Measurements from ENCODE around the gene SOX8. TPM values are rescaled to one million over a fixed set of nuclear protein-coding genes. Genes with fewer than 3 reads are reported as not detected.

SOX8 gene
- total and polyA plus RNA-seq, 10 of the 15 experiments (the other 5 are each of a cell fraction or from before 2014, with no cell fraction given), result not detected

DNA sequence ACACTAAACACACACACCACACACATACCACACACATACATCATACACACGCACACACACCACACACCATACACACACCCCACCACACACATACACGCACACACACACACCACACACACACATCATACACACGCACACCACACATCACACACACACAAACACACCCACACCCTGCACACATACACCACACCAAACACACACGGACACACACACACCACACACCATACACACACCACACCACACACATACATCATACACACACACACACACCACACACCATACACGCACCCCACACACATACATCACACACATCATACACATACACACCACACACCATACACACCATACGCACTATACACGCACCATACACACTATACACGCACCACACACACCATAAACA, 3.7 kb upstream of the SOX8 start:
- no TSS peak for BruUV-seq (replicated peaks)
- Histone ChIP-seq H3K9me3 (replicated peaks; ENCODE audit: control insufficient read depth, insufficient read depth, low read length) (no peaks in the 10 kb centered on the region), H2AFZ (ENCODE audit: control insufficient read depth, low read depth, low read length) (no peak overlapping the region), H3K9ac (ENCODE audit: control insufficient read depth, insufficient read depth, low read length) (no peak overlapping the region), H3K27ac (ENCODE audit: control insufficient read depth, insufficient read depth) (no peak overlapping the region), H4K20me1 (ENCODE audit: control insufficient read depth, insufficient read depth) (no peaks in the 10 kb centered on the region), H3K4me3 (no peak overlapping the region), H3K4me1 (ENCODE audit: control insufficient read depth, insufficient read depth, low read length) (no peaks in the 10 kb centered on the region), H3K27me3 (replicated peaks in 1 of 2; ENCODE audit: control insufficient read depth in 2 of 2, insufficient read depth in 2 of 2, low read length in 1 of 2) (peaks cover 0 to 7% of the 10 kb centered on the region in 2 experiments; a peak in 2 of 4 replicates), H3K79me2 (ENCODE audit: control insufficient read depth, insufficient read depth, low read length) (no peaks in the 10 kb centered on the region), H3K36me3 (ENCODE audit: control insufficient read depth in 2 of 2, insufficient read depth in 2 of 2, low read length in 1 of 2) (no peaks in the 10 kb centered on the region), H3K4me2 (ENCODE audit: control insufficient read depth, insufficient read depth) (no peak overlapping the region)
- no peak for FAIRE-seq
- intact Hi-C loops (cut with micrococcal nuclease; ENCODE audit: unreplicated experiment) (no loop called here), in situ Hi-C loops (cut with MboI) (no loop called here)
- DNase-seq (ENCODE audit: low read depth, low spot score), result no peak
- no peak for TF ChIP-seq FOXK2 (IDR thresholded peaks at IDR 0.05)
- TF ChIP-seq, protein P1, sequence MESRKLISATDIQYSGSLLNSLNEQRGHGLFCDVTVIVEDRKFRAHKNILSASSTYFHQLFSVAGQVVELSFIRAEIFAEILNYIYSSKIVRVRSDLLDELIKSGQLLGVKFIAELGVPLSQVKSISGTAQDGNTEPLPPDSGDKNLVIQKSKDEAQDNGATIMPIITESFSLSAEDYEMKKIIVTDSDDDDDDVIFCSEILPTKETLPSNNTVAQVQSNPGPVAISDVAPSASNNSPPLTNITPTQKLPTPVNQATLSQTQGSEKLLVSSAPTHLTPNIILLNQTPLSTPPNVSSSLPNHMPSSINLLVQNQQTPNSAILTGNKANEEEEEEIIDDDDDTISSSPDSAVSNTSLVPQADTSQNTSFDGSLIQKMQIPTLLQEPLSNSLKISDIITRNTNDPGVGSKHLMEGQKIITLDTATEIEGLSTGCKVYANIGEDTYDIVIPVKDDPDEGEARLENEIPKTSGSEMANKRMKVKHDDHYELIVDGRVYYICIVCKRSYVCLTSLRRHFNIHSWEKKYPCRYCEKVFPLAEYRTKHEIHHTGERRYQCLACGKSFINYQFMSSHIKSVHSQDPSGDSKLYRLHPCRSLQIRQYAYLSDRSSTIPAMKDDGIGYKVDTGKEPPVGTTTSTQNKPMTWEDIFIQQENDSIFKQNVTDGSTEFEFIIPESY (IDR thresholded peaks at IDR 0.05), result no peak
- TF ChIP-seq TCF7 (IDR thresholded peaks at IDR 0.05; ENCODE audit: borderline replicate concordance), result no peak
- TF ChIP-seq CBX5 (IDR thresholded peaks at IDR 0.05; ENCODE audit: low read depth), result no peak
- no peak for TF ChIP-seq RAD51 (IDR thresholded peaks at IDR 0.05)
- no peak for TF ChIP-seq PAX8 (IDR thresholded peaks at IDR 0.05)
- TF ChIP-seq JUND (IDR thresholded peaks at IDR 0.05; ENCODE audit: low read depth, low read length), result no peak
- TF ChIP-seq LARP7 (IDR thresholded peaks at IDR 0.05), result no peak
- TF ChIP-seq ZNF622 (IDR thresholded peaks at IDR 0.05), result no peak
- TF ChIP-seq ZNF207 (IDR thresholded peaks at IDR 0.05; ENCODE audit: borderline replicate concordance), result no peak
- no peak for TF ChIP-seq NFXL1 (IDR thresholded peaks at IDR 0.05; ENCODE audit: borderline replicate concordance)
- no peak for TF ChIP-seq SMC3 (IDR thresholded peaks at IDR 0.05; ENCODE audit: borderline replicate concordance, low read length)
- ChIA-PET RAD21 (ENCODE audit: unreplicated experiment) (no interaction called here), POLR2A (no interaction called here), CTCF (no interaction called here), SMC1A (ENCODE audit: uncharacterized antibody, unreplicated experiment) (no interaction called here)
- WGBS (ENCODE audit: insufficient coverage, insufficient replicate concordance, low lambda C conversion rate, missing lambda C conversion rate), result 43% methylated on average over 8 of the region's 8 CpGs
- no peak for ATAC-seq

Measured in GM12878 (cell line).